GM21390 (cell line): ENCODE measurements around the gene OSTN.
"Not testable (repeated sequence)": the region's sequence is repeated elsewhere in the genome, so short reads cannot be mapped to it uniquely, and the experiment has no call there.

Experiments used
- ATAC-seq: cut with Tn5 transposase; IDR thresholded peaks from one replicate; pipeline ENCODE4 v1.9.1; 2021; ENCODE audit not compliant: unreplicated experiment

The OSTN gene

GRCh38 chr3:191198932-191199331 is at the start of gene OSTN:
Gene OSTN (plus strand): TSS chr3:191199241. CDS start chr3:191212533, 13,292 bp downstream.
- ATAC-seq = no peak

GRCh38 chr3:191151653-191152052 is 47.4 kb upstream of the OSTN start:
- no peak for ATAC-seq

GRCh38 chr3:191154827-191155226 is 44.2 kb upstream of the OSTN start:
- ATAC-seq = no peak

GRCh38 chr3:191158247-191158646 is 40.8 kb upstream of the OSTN start:
- no peak for ATAC-seq

GRCh38 chr3:191158815-191159214 is 40.2 kb upstream of the OSTN start:
- ATAC-seq = no peak

- no peak for ATAC-seq
These were observed 33.2 kb upstream of the OSTN start for GRCh38 chr3:191165802-191166201.

GRCh38 chr3:191166368-191166767 is 32.7 kb upstream of the OSTN start:
- no peak for ATAC-seq

- ATAC-seq = no peak
These were observed 29.5 kb upstream of the OSTN start for GRCh38 chr3:191169566-191169965.

GRCh38 chr3:191170097-191170496 is 28.9 kb upstream of the OSTN start:
- no peak for ATAC-seq

GRCh38 chr3:191175102-191175501 is 23.9 kb upstream of the OSTN start:
- no peak for ATAC-seq

GRCh38 chr3:191176038-191176785 is 22.8 kb upstream of the OSTN start:
- no peak for ATAC-seq

GRCh38 chr3:191185382-191185781 is 13.7 kb upstream of the OSTN start:
- not testable (repeated sequence) for ATAC-seq

- ATAC-seq = not testable (repeated sequence)
These were observed 10.8 kb upstream of the OSTN start for GRCh38 chr3:191188246-191188645.

- not testable (repeated sequence) for ATAC-seq
These were observed 6.8 kb upstream of the OSTN start for GRCh38 chr3:191192270-191192669.

GRCh38 chr3:191192941-191193340 is 6.1 kb upstream of the OSTN start:
- ATAC-seq = no peak

GRCh38 chr3:191197761-191198306 is 1.2 kb upstream of the OSTN start:
- ATAC-seq = no peak

GRCh38 chr3:191198480-191198879 is 561 bp upstream of the OSTN start:
- no peak for ATAC-seq

- ATAC-seq = no peak
These were observed 11.0 kb downstream of the OSTN start for GRCh38 chr3:191210032-191210431.

- ATAC-seq = no peak
These were observed 17.5 kb downstream of the OSTN start for GRCh38 chr3:191216510-191216909.

GRCh38 chr3:191217301-191217700 is 18.3 kb downstream of the OSTN start:
- no peak for ATAC-seq

- no peak for ATAC-seq
These were observed 21.9 kb downstream of the OSTN start for GRCh38 chr3:191220908-191221307.

GRCh38 chr3:191221638-191222037 is 22.6 kb downstream of the OSTN start:
- no peak for ATAC-seq

- no peak for ATAC-seq
These were observed 28.5 kb downstream of the OSTN start for GRCh38 chr3:191227541-191227940.
